Mononuclear cell (primary cell): ENCODE results near the gene TP53I11. TPM values are rescaled to one million over a fixed set of nuclear protein-coding genes. Genes with fewer than 3 reads are reported as not detected.

Experiments used
- H3K27me3 ChIP-seq: 2 replicates; pipeline ENCODE4 v1.6.0; 2011; ENCODE audit warnings: low read length, control low read depth; ENCODE audit not compliant: insufficient read depth
- H3K4me1 ChIP-seq: 2 replicates; pipeline ENCODE4 v1.5.1; 2011; ENCODE audit warnings: mild to moderate bottlenecking, low read length, control low read depth; ENCODE audit not compliant: insufficient read depth
- H3K4me3 ChIP-seq: 2 replicates; pipeline ENCODE4 v1.5.1; 2011; ENCODE audit warnings: mild to moderate bottlenecking, low read length, moderate library complexity
- H3K9me3 ChIP-seq: 2 replicates; pipeline ENCODE4 v1.5.1; 2011; ENCODE audit warnings: low read depth, mild to moderate bottlenecking, control low read depth, low read length
- total RNA-seq: library from RNA; depleted of rRNA; stranded (reverse); fragments of >200 nt; gene quantifications from one replicate; pipeline ENCODE4 v1.2.3, GENCODE V29; 2012

TP53I11 gene
- total RNA-seq, 1 donor, result 7.7 TPM

DNA sequence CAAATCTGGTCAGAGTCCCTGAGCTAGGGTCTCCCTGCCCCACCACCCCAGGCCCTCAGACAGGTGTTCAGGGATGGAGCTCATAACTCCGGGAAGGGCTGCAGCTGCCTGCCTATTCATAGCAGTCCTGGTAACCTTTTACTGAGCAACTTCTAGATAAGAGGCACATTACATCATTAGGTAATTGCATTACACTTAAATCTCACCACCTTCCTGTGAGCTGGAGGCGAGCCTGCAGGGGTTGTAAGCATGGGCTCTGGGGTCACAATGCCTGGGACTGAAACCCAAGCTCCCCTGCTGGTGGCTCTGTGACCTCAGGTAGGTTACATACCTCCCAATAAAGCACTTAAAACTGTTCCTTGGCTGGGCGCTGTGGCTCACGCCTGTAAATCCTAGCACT, 22.5 kb downstream of the TP53I11 start:
- H3K4me1 ChIP-seq, result no peaks in the 10 kb centered on the region
- no peaks in the 10 kb centered on the region for H3K9me3 ChIP-seq
- H3K27me3 ChIP-seq, result no peaks in the 10 kb centered on the region
- H3K4me3 ChIP-seq, result no peak overlapping the region

DNA sequence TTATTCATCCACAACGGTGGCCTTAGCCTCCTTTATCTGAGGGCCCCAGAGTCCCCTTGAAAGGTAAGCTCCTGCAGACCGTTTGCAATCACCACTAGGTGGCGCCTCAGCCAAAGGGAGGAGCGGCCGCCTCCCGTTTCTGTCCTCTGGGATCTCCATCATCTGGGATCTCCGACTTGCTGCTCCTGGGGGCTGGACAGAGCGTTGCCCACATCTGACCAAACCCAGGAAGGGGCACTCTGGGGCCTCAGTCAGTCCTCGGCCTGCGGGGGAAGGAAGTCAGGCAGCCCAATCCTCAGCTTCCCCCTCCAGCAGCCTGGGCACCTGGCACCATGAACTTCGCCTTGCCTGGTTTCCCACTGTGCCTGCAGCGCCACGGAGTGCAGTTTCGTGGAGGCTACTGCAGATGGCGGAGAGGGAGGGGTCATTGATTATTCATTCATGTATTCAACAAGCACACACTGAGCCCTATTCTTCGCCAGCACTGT, 23.5 kb downstream of the TP53I11 start:
- H3K9me3 ChIP-seq, result no peaks in the 10 kb centered on the region
- H3K4me3 ChIP-seq, result no peak overlapping the region
- no peaks in the 10 kb centered on the region for H3K4me1 ChIP-seq

DNA sequence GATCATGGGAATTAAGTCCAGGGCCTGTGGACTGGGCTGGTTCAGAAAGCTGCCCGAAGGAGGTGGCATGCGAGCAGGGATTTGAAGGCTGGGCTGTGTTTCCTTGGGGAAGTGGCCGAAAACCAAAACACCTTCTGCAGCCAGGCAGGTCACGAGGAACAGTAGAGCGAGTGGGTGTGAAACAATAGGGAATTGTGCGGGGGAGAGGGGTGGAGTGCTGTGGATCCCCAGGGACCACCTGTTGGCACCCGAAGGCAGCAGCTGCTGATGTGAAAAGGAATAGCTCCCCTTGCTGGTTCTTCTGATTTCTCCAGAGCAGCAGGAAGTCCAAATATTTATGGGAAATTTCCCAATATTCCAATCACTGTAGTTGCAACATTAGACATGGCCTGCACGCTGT, 24.6 kb downstream of the TP53I11 start:
- H3K4me1 ChIP-seq, result no peaks in the 10 kb centered on the region
- no peaks in the 10 kb centered on the region for H3K9me3 ChIP-seq
- H3K27me3 ChIP-seq, result no peaks in the 10 kb centered on the region
- no peak overlapping the region for H3K4me3 ChIP-seq

More for the DNA sequence above, 23.5 kb downstream of the TP53I11 start:
- no peaks in the 10 kb centered on the region for H3K27me3 ChIP-seq

DNA sequence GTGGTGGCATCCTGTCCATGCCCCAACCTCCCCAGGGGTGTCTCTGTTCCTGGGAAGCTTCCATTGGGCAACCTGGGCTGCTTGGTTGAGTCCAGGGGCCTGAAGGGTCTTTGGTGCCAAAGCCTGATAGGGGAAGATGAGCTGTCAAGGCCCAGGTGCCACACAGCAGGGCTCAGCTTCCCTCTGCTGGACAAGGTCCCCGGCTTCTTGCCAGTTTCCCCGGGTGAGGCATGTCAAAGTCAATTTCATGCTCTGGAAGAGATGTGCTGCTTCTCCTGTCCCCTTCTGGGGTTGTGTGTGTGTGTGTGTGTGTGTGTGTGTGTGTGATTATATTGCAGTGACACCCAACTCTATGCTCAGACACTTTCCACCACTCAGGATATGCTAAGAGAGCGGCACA, 26.9 kb downstream of the TP53I11 start:
- H3K4me1 ChIP-seq, result no peaks in the 10 kb centered on the region
- H3K9me3 ChIP-seq, result no peaks in the 10 kb centered on the region
- no peaks in the 10 kb centered on the region for H3K27me3 ChIP-seq
- H3K4me3 ChIP-seq, result no peak overlapping the region

DNA sequence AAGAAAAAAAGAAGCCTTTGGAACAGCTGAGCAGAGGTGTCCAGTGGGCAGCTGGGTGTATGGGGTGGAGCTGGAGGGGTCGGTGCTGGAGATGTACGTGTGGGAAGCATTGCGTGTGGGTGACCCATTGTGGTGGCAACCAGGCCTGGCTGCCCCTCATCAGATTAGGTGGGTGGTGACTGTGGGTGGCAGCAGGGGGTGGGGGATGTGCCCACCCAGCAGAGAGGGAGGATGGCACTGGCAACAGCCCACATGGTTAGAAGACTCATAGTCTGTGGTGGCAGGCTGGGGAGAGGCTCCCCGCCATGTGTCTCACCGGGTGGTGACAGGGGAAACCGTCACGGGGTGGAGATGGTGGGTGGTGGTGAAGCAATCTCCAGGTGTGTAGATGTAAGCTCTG, 27.6 kb downstream of the TP53I11 start:
- Histone ChIP-seq H3K27me3 (no peaks in the 10 kb centered on the region), H3K4me3 (no peak overlapping the region), H3K4me1 (no peaks in the 10 kb centered on the region)

DNA sequence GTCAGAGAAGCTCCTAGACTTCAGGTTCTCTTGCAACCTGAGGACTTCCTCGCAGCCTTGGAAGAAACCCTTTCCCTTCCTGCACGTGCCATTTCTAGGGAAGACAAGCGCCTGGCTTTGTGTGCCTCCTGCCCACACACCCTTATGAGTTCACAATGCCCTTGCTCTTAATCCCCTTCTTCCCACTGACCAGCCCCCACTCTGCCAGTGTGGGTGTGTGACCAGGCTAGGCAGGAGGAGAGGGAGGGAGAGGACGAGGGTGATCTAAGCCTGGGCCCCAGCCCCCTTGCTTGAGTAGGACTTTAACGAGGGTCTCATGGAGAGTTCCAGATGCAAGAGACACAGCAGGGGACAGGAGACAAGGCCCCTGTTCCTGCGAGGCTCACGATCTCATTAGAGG, 30.2 kb downstream of the TP53I11 start:
- Histone ChIP-seq H3K27me3 (no peaks in the 10 kb centered on the region), H3K4me1 (peaks cover 12% of the 10 kb centered on the region)

More for the DNA sequence above, 27.6 kb downstream of the TP53I11 start:
- no peaks in the 10 kb centered on the region for H3K9me3 ChIP-seq

DNA sequence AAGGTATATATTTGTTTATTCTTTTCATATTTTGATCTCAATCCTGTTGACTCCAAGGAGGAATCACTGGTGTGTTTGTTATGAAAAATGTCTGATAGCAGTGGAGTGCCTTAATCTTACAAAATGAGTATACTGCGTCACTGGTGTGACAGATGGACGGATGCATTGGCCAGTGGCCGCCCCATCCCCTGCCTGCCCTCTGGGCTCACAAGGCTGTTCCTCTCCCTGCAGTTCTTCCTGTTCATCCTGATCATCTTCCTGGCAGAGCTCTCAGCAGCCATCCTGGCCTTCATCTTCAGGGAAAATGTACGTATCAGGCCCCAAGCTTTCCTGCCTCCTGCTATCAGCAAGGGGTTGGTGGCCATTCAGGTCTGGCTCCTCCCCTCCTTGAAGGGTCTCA, 32.9 kb downstream of the TP53I11 start:
- no peaks in the 10 kb centered on the region for H3K9me3 ChIP-seq
- H3K4me1 ChIP-seq, result peaks cover 18% of the 10 kb centered on the region
- no peak overlapping the region for H3K4me3 ChIP-seq
- H3K27me3 ChIP-seq, result no peaks in the 10 kb centered on the region

More for the DNA sequence above, 30.2 kb downstream of the TP53I11 start:
- no peak overlapping the region for H3K4me3 ChIP-seq
- H3K9me3 ChIP-seq, result no peaks in the 10 kb centered on the region

DNA sequence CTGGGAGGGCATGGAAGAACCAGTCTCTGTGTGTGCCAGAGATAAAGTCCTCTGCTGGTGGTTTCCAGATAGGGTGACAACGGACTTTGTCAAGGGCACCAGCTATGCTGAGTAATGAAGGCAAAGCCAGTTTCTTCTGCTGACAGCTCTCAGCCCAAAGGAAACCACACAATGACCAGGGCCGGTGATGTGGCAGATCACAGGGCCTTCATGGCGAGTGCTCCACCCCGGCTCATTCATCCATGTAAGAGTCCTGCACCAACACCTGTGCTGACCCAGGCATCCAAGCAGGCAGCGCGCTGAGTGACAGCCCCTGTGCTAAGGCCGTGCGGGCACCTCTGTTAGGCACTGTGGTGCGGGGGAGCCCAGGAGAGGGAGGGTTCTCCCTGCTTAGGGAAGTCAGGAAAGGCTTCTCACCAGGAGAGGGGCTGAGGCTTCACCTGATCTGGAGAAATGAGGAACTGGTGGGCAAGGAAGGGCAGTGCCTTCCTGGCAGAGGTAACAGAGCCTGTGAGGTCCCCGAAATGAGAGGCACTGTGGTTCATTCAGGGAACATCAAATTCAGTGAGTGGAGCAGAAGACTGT, 33.8 kb downstream of the TP53I11 start:
- peaks cover 18% of the 10 kb centered on the region for H3K4me1 ChIP-seq
- no peaks in the 10 kb centered on the region for H3K9me3 ChIP-seq
- H3K4me3 ChIP-seq, result no peak overlapping the region
- H3K27me3 ChIP-seq, result no peaks in the 10 kb centered on the region

DNA sequence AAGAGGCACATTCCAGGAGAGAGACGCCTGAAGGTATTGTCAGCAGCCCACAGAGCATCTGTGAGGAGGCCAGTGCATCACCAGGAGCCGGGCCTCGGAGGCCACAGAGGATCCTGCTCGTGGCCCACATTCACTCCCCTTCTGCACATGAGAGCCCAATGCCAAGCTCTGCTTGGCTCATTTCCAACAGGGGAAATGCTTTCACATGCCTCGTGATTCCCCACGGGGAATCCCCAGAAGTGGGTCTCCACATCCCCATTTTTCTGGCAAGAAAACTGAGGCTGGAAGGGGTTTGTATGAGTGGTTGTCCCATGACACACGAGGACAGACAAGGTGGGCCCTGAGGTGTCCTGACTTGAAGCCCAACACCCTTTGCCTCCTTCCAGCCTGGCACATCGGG, 34.4 kb downstream of the TP53I11 start:
- Histone ChIP-seq H3K4me3 (no peak overlapping the region), H3K27me3 (no peaks in the 10 kb centered on the region), H3K9me3 (no peaks in the 10 kb centered on the region), H3K4me1 (peaks cover 18% of the 10 kb centered on the region)

DNA sequence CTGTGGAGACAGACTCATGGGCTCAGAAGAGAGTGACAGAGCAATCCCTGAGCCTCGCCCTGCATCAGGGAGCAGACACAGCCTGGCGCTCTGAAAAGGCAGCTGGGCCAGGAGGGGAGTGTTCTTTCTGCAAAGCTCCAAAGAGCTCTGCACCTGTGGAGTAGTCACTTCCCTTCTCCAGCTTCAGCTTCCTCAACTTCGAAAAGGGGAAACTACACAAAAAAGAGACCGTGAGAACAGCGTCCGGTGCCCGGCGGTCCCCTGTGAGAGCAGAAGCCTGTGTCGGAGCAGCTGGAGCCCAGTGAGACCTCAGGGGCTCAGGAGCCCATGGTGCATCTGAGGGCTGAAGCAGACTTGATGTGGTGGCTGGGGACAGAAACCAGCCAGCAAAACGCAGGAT, 35.1 kb downstream of the TP53I11 start:
- H3K4me1 ChIP-seq, result peaks cover 18% of the 10 kb centered on the region
- H3K4me3 ChIP-seq, result no peak overlapping the region
- H3K27me3 ChIP-seq, result no peaks in the 10 kb centered on the region
- H3K9me3 ChIP-seq, result no peaks in the 10 kb centered on the region

DNA sequence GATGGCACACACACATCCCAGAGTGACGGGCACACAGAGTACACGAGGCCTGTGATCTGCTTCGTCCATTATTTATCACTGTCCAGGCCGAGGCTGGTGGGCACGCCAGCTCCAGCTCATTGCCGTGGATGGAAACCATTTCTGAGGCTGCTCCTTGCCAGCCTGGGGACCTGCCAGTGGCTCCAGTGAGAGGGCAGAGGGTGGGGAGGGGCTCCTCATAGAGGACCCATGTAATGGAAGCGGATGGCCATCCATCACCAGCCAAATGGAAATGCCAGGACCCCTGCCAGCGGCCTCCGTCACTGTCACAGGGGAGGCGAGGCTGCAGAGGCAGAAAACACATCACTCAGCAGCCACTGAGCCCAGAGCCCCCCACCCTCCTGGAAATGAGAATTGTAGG, 35.7 kb downstream of the TP53I11 start:
- Histone ChIP-seq H3K27me3 (no peaks in the 10 kb centered on the region), H3K9me3 (no peaks in the 10 kb centered on the region), H3K4me3 (no peak overlapping the region), H3K4me1 (peaks cover 18% of the 10 kb centered on the region)

DNA sequence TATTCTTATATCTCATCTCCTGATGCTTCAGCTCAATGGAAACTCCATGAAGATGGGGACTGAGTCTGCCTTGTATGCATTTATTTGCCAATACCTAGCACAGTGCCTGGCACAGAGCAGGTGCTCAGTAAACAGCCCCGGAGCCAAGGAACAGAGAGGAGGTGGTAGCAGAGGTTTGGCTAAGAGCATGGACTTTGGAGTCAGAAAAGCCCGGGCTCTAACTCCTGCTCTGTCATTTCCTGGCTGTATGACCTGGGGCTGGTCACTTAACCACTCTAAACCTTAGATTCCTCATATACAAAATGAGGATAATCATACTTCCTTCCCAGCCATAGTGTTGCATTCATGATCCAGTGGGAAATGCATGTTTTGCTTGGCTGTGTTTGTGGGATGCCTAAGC, 36.6 kb downstream of the TP53I11 start:
- Histone ChIP-seq H3K4me1 (peaks cover 18% of the 10 kb centered on the region), H3K4me3 (no peak overlapping the region), H3K27me3 (no peaks in the 10 kb centered on the region), H3K9me3 (no peaks in the 10 kb centered on the region)

DNA sequence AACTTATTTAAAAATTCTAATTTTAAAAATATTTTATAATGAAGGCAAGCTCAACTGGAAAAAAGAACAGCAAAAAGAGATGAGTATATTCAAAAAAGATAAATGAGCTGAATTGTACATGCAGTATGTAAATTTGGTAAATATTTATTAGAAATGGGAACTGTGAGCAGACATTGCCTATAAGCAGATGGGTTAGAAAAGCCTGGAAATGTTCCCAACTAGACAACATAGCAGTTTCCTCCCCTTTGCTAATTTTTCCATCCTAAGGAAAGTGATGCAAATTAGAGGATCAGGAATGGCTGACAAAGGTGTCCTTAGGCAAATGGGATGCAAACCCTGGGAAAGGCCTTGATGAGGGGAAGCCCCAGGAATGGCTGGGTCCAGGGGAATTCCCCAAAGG, 37.2 kb downstream of the TP53I11 start:
- H3K4me1 ChIP-seq, result peaks cover 18% of the 10 kb centered on the region
- no peaks in the 10 kb centered on the region for H3K27me3 ChIP-seq
- H3K4me3 ChIP-seq, result no peak overlapping the region
- no peaks in the 10 kb centered on the region for H3K9me3 ChIP-seq

DNA sequence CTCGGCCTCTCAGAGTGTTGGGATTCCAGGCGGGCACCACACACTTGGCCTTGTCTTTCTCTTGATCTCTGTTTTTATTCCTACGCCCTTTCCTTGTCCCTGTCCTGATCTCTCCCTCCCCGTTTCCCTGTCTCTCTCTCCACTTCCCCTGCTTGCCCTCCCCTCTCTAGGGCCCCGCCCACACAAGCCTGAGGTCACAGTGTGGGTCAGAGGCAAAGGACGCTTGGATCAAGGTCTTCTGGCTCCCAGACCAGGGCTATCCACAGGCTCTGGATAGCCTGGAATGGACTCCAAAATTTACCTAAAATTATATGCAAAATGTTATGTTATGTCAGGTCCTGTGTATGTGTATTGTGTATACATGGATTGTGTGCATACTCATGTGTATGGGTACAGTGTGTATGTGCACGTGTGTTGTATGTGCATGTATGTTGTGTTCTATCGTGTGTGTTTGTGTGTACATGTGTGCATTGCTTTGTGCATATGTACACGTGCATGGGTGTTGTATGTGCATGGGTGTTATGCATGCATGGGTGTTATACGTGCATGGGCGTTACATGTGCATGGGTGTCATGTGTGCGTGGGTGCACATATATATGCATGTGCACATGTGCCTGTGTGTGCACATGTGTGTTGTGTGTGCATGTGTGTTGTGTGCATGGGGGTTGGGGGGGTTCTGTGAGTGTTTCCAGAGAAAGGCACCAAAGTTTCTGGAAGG, 38.3 kb downstream of the TP53I11 start:
- Histone ChIP-seq H3K27me3 (no peaks in the 10 kb centered on the region), H3K4me3 (no peak overlapping the region), H3K9me3 (no peaks in the 10 kb centered on the region), H3K4me1 (peaks cover 18% of the 10 kb centered on the region)

DNA sequence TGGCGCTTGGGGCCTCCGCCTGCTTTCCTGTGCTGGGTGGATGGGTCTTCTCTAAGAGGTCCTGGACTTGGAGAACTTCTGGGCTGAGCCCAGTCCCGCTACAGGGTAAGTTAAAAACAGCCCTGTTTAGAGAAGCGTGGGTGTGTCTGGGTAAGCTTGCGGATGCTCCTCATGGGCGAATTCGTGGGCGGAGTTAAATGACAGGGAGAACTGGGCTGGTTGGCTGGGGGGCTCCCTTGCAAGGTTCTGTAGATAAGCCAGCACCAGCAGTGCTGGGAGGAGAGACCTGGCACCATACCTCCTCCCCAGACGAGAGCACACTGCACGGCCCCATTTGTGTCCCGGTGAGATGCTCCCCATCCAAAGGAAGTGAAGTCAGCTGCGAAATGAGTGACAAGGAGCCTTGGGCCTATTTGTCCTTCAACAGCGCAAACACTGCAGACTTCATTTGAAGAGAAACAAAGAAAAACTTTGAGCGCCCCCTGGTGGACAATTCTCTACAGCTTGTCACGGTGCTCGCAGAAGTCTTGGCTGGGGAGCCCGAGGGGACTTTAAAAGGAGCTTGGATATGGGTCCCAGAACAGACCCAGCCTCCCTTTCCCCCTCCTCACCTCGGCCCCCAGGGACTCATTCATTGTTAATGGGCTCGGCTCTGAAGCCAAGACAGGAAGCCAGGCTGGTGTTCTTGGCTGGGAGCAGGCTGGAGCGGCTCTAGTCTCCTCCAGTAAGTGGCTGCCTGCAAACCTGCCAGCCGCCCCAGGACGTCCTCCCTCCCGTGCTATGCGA, 39.5 kb downstream of the TP53I11 start:
- Histone ChIP-seq H3K4me3 (no peak overlapping the region), H3K27me3 (no peaks in the 10 kb centered on the region)

More for the DNA sequence above, 39.5 kb downstream of the TP53I11 start:
- peaks cover 14% of the 10 kb centered on the region for H3K4me1 ChIP-seq
- H3K9me3 ChIP-seq, result no peaks in the 10 kb centered on the region
